Adrenal gland (tissue), 5 donors: ENCODE measurements around the gene KIFC1.

ENCODE experiments used
- POLR2A ChIP-seq, 2 donors: fragments of 450-650 bp; IDR thresholded peaks; one replicate each; pipeline ENCODE4 v1.6.1; 2017; ENCODE audit warnings: antibody characterized with exemption in 2 of 2, mild to moderate bottlenecking in 2 of 2, moderate library complexity in 1 of 2
- TF ChIP-seq, protein P1 (sequence below), 6 experiments: fragments of 450-650 bp in 4 of 6; fragments of 200-600 bp in 2 of 6; sonication (generic) in 1 of 6; IDR thresholded peaks; 1 replicate in 5 of 6; 2 replicates in 1 of 6; pipeline versions ENCODE4 v1.5.1 to v1.8.0; 2016 to 2021; ENCODE audit warnings: antibody characterized with exemption in 6 of 6, mild to moderate bottlenecking in 2 of 6, moderate library complexity in 1 of 6
- donor health status: DM: no; HTN: no; CAD: no.

DNA sequence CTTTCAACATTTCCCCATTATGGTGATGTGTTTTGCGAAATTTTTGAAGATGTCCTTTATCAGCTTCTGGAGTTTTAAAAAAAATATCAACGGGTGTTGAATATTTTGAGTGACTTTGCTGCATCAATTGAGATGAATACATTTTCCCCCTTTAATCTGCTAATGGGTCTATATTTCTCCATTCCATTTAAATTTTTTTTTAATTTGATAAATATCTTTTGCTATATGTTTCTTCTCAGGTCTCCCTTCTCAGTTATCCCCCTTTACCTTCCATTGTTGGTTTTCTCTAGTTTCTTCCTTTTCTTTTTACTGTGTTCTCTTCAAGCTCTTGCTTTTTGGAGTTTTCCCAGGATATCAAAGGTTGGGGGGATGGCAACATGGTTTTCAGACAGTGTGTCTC is 1.4 kb upstream of the KIFC1 start:
- no peak for TF ChIP-seq POLR2A (IDR thresholded peaks at IDR 0.05)
- TF ChIP-seq, protein P1, sequence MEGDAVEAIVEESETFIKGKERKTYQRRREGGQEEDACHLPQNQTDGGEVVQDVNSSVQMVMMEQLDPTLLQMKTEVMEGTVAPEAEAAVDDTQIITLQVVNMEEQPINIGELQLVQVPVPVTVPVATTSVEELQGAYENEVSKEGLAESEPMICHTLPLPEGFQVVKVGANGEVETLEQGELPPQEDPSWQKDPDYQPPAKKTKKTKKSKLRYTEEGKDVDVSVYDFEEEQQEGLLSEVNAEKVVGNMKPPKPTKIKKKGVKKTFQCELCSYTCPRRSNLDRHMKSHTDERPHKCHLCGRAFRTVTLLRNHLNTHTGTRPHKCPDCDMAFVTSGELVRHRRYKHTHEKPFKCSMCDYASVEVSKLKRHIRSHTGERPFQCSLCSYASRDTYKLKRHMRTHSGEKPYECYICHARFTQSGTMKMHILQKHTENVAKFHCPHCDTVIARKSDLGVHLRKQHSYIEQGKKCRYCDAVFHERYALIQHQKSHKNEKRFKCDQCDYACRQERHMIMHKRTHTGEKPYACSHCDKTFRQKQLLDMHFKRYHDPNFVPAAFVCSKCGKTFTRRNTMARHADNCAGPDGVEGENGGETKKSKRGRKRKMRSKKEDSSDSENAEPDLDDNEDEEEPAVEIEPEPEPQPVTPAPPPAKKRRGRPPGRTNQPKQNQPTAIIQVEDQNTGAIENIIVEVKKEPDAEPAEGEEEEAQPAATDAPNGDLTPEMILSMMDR (IDR thresholded peaks at IDR 0.05) = no peak
